Esophagus mucosa (tissue), 1 donor: Measurements from ENCODE around the gene MYBPC1. TPM values are rescaled to one million over a fixed set of nuclear protein-coding genes. Genes with fewer than 3 reads are reported as not detected.

Experiments used
- total RNA-seq: library from RNA; stranded (reverse); gene quantifications from one replicate; pipeline ENCODE4 v1.2.4, GENCODE V29; 2023
- donor health status: DM: yes; HTN: yes; CAD: no.

MYBPC1 gene
- total RNA-seq, 1 donor from 2014 or later = 0.40 TPM

Other genes starting within 250 kb of the MYBPC1 start
- 62.3 TPM for gene ARL1, start 187.2 kb upstream of the MYBPC1 start, total RNA-seq
- gene SPIC, start 119.6 kb upstream of the MYBPC1 start, total RNA-seq = 0.16 TPM
- gene CHPT1, start 102.7 kb downstream of the MYBPC1 start, total RNA-seq = 8.0 TPM
- gene SYCP3, start 144.5 kb downstream of the MYBPC1 start, total RNA-seq = 0.12 TPM
- 18.4 TPM for gene GNPTAB, start 236.0 kb downstream of the MYBPC1 start, total RNA-seq